OCI-LY7 (cell line): ENCODE results near the gene HOXA4. TPM values are rescaled to one million over a fixed set of nuclear protein-coding genes. Genes with fewer than 3 reads are reported as not detected.

Experiments
- BruUV-seq: library from RNA; stranded (reverse); fragments of 400-500 nt; replicated peaks from 2 replicates; lab custom pipeline; 2021; lab: Mats Ljungman, UMichigan
- CTCF ChIA-PET: fragments of 300-600 bp; sonication (Branson Sonifier 250); formaldehyde crosslinking; loops from one replicate; lab custom pipeline; 2022; ENCODE audit warnings: antibody characterized with exemption; ENCODE audit not compliant: unreplicated experiment; lab: Charles Lee
- POLR2A ChIA-PET: fragments of 300-600 bp; sonication (Branson Sonifier 250); formaldehyde crosslinking; loops from one replicate; lab custom pipeline; 2022; ENCODE audit warnings: antibody characterized with exemption; lab: Charles Lee
- DNase-seq: peaks from one replicate; pipeline ENCODE4 v3.0.0-alpha.2; 2015; ENCODE audit warnings: low spot score
- H2AFZ ChIP-seq: fragments of 200-600 bp; sonication (generic), shearing (Covaris generic); 2 replicates; pipeline ENCODE4 v1.6.1; 2014; ENCODE audit warnings: mild to moderate bottlenecking, antibody characterized with exemption, low read length, moderate library complexity
- H3K27ac ChIP-seq: fragments of 200-600 bp; sonication (generic); 2 replicates; pipeline ENCODE4 v1.5.1; 2014; ENCODE audit warnings: mixed run types, low read depth, mild to moderate bottlenecking, moderate library complexity, low read length, inconsistent platforms; ENCODE audit not compliant: poor library complexity, severe bottlenecking
- H3K36me3 ChIP-seq: fragments of 200-600 bp; sonication (generic); 2 replicates; pipeline ENCODE4 v1.6.1; 2014; ENCODE audit warnings: mild to moderate bottlenecking, antibody characterized with exemption, low read length, moderate library complexity, mixed read lengths; ENCODE audit not compliant: insufficient read depth
- H3K4me1 ChIP-seq: fragments of 200-600 bp; sonication (generic); 2 replicates; pipeline ENCODE4 v1.5.1; 2014; ENCODE audit warnings: mild to moderate bottlenecking, low read length; ENCODE audit not compliant: insufficient read depth, poor library complexity, severe bottlenecking
- H3K4me2 ChIP-seq: fragments of 200-600 bp; sonication (generic); 2 replicates; pipeline ENCODE4 v1.6.1; 2014; ENCODE audit warnings: mild to moderate bottlenecking, low read length
- H3K4me3 ChIP-seq: fragments of 200-600 bp; sonication (generic); 2 replicates; pipeline ENCODE4 v1.5.1; 2014; ENCODE audit warnings: mild to moderate bottlenecking, low read depth, low read length; ENCODE audit not compliant: poor library complexity, severe bottlenecking
- H3K79me2 ChIP-seq: fragments of 200-600 bp; sonication (generic); 2 replicates; pipeline ENCODE4 v1.6.1; 2016; ENCODE audit warnings: low read depth, mild to moderate bottlenecking, low read length, moderate library complexity, mixed read lengths; ENCODE audit not compliant: insufficient read depth
- H3K9me2 ChIP-seq: fragments of 200-600 bp; sonication (generic); 2 replicates; pipeline ENCODE4 v1.6.1; 2016; ENCODE audit warnings: mild to moderate bottlenecking, low read length, mixed read lengths; ENCODE audit not compliant: insufficient read depth
- H3K9me3 ChIP-seq: fragments of 200-600 bp; sonication (generic); 2 replicates; pipeline ENCODE4 v1.6.1; 2014; ENCODE audit warnings: mild to moderate bottlenecking, mixed run types, low read length, mixed read lengths
- H4K20me1 ChIP-seq: fragments of 200-600 bp; sonication (generic); 2 replicates; pipeline ENCODE4 v1.6.1; 2014; ENCODE audit warnings: mild to moderate bottlenecking, antibody characterized with exemption, low read length, moderate library complexity, mixed read lengths; ENCODE audit not compliant: insufficient read depth
- EZH2phosphoT487 ChIP-seq: fragments of 200-600 bp; sonication (generic); IDR thresholded peaks from 2 replicates; pipeline ENCODE4 v1.6.1; 2018; ENCODE audit warnings: low read depth, borderline replicate concordance, mild to moderate bottlenecking, mixed run types, antibody characterized with exemption, low read length, moderate library complexity, mixed read lengths
- intact Hi-C: fragments of 100-400 bp; cut with micrococcal nuclease; formaldehyde crosslinking; loops from one replicate; pipeline ENCODE4 v1.10.0; 2022; ENCODE audit not compliant: unreplicated experiment
- total RNA-seq, 2 experiments: library from RNA; depleted of rRNA in 1 of 2; stranded (reverse); fragments of >200 nt in 1 of 2; shearing (Covaris generic) in 1 of 2; gene quantifications; 2 replicates each; pipeline ENCODE4 v1.2.3, GENCODE V29; 2014 to 2022
- TF ChIP-seq, protein P1 (sequence below): fragments of 200-600 bp; sonication (generic); conservative IDR thresholded peaks from 2 replicates; pipeline ENCODE4 v1.5.1; 2014; ENCODE audit warnings: mild to moderate bottlenecking, antibody characterized with exemption, low read length, moderate library complexity, mixed read lengths

HOXA4 gene
- total RNA-seq, 2 experiments from 2014 or later: 2.0 TPM; not detected in 1

GRCh38 chr7:27158436-27159265 lies 28.1 kb upstream of the HOXA4 start:
- Histone ChIP-seq H3K9me2 (no peaks in the 10 kb centered on the region), H3K4me3 (no peak overlapping the region), H3K36me3 (no peaks in the 10 kb centered on the region), H3K4me2 (no peak overlapping the region), H2AFZ (no peak overlapping the region), H3K4me1 (peaks cover 26% of the 10 kb centered on the region), H3K79me2 (no peaks in the 10 kb centered on the region), H3K27ac (no peak overlapping the region), H4K20me1 (no peaks in the 10 kb centered on the region), H3K9me3 (no peaks in the 10 kb centered on the region)
- intact Hi-C loops: loop anchor here (10.0 kb wide), 1 partner anchor 1264 kb away; no protein-coding TSS in a partner anchor
- no peak for DNase-seq
- BruUV-seq: no TSS peak
- ChIA-PET POLR2A (interaction anchor here (0.6 to 1.1 kb wide), 2 partner anchors 465 to 762 kb away, joined by 3 to 4 read pairs; no protein-coding TSS in a partner anchor), CTCF (no interaction called here)
- no peak for TF ChIP-seq EZH2phosphoT487
- TF ChIP-seq, protein P1, sequence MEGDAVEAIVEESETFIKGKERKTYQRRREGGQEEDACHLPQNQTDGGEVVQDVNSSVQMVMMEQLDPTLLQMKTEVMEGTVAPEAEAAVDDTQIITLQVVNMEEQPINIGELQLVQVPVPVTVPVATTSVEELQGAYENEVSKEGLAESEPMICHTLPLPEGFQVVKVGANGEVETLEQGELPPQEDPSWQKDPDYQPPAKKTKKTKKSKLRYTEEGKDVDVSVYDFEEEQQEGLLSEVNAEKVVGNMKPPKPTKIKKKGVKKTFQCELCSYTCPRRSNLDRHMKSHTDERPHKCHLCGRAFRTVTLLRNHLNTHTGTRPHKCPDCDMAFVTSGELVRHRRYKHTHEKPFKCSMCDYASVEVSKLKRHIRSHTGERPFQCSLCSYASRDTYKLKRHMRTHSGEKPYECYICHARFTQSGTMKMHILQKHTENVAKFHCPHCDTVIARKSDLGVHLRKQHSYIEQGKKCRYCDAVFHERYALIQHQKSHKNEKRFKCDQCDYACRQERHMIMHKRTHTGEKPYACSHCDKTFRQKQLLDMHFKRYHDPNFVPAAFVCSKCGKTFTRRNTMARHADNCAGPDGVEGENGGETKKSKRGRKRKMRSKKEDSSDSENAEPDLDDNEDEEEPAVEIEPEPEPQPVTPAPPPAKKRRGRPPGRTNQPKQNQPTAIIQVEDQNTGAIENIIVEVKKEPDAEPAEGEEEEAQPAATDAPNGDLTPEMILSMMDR: no peak

GRCh38 chr7:27157702-27158431 lies 27.3 kb upstream of the HOXA4 start:
- Histone ChIP-seq H3K9me2 (no peaks in the 10 kb centered on the region), H3K4me2 (no peak overlapping the region), H2AFZ (no peak overlapping the region), H4K20me1 (no peaks in the 10 kb centered on the region), H3K4me1 (peaks cover 26% of the 10 kb centered on the region), H3K79me2 (no peaks in the 10 kb centered on the region), H3K36me3 (no peaks in the 10 kb centered on the region), H3K27ac (no peak overlapping the region), H3K4me3 (no peak overlapping the region), H3K9me3 (no peaks in the 10 kb centered on the region)
- DNase-seq: no peak
- CTCF ChIA-PET: no interaction called here
- no TSS peak for BruUV-seq
- intact Hi-C loops: loop anchor here (10.0 kb wide), 1 partner anchor 1263 kb away; no protein-coding TSS in a partner anchor
- TF ChIP-seq, protein P1: no peak
- TF ChIP-seq EZH2phosphoT487: no peak
- POLR2A ChIA-PET: no interaction called here
